GM12878 (cell line): ENCODE results near the gene CAPN10. TPM values are rescaled to one million over a fixed set of nuclear protein-coding genes. Genes with fewer than 3 reads are reported as not detected.

Source experiments
- ATAC-seq: fragments of 200-7000 bp; cut with Tn5 transposase; 3 replicates; pipeline ENCODE4 v1.9.1; 2020; ENCODE audit warnings: mild to moderate bottlenecking, moderate library complexity
- BruUV-seq: library from RNA; stranded (reverse); fragments of 400-500 nt; replicated peaks from 2 replicates; lab custom pipeline; 2021; lab: Mats Ljungman, UMichigan
- CTCF ChIA-PET: fragments of 300-600 bp; sonication (Branson Sonifier 250); formaldehyde crosslinking; extraction: SDS; loops from one replicate; lab custom pipeline; 2021; ENCODE audit warnings: inconsistent platforms; lab: Yijun Ruan, JAX
- POLR2A ChIA-PET: fragments of 350-600 bp; formaldehyde crosslinking; extraction: SDS; loops from one replicate; lab custom pipeline; 2021; ENCODE audit warnings: inconsistent platforms; lab: Charles Lee
- RAD21 ChIA-PET: fragments of 300-600 bp; sonication (Branson Sonifier 250); formaldehyde crosslinking; loops from one replicate; lab custom pipeline; 2023; ENCODE audit warnings: antibody characterized with exemption; ENCODE audit not compliant: unreplicated experiment; lab: Charles Lee
- SMC1A ChIA-PET: fragments of 300-600 bp; sonication (Branson Sonifier 250); formaldehyde crosslinking; loops from one replicate; lab custom pipeline; 2023; ENCODE audit not compliant: unreplicated experiment, uncharacterized antibody; lab: Charles Lee
- DNase-seq: peaks from one replicate; pipeline ENCODE4 v3.0.0-alpha.2; 2011; ENCODE audit warnings: low read depth, low spot score
- FAIRE-seq: peaks from 3 replicates; lab custom pipeline; 2011; peaks lifted over from hg19 to GRCh38; lab: Jason Lieb, UNC
- H2AFZ ChIP-seq: 2 replicates; pipeline ENCODE4 v1.6.0; 2011; ENCODE audit warnings: low read depth, low read length, control low read depth; ENCODE audit not compliant: control insufficient read depth
- H3K27ac ChIP-seq: 2 replicates; pipeline ENCODE4 v1.5.1; 2011; ENCODE audit warnings: control low read depth; ENCODE audit not compliant: control insufficient read depth, insufficient read depth
- H3K27me3 ChIP-seq, 2 experiments: replicated peaks in 1 of 2; 2 replicates each; pipeline versions ENCODE4 v1.6.0 to v1.6.1; 2011; ENCODE audit warnings: low read length in 1 of 2; ENCODE audit not compliant: control insufficient read depth in 2 of 2, insufficient read depth in 2 of 2
- H3K36me3 ChIP-seq, 2 experiments: 2 replicates each; pipeline ENCODE4 v1.5.1; 2011; ENCODE audit warnings: low read length in 1 of 2; ENCODE audit not compliant: control insufficient read depth in 2 of 2, insufficient read depth in 2 of 2
- H3K4me1 ChIP-seq: 2 replicates; pipeline ENCODE4 v1.6.1; 2011; ENCODE audit warnings: mild to moderate bottlenecking, low read length, moderate library complexity, mixed read lengths; ENCODE audit not compliant: control insufficient read depth, insufficient read depth
- H3K4me2 ChIP-seq: 2 replicates; pipeline ENCODE4 v1.6.0; 2011; ENCODE audit warnings: control low read depth; ENCODE audit not compliant: control insufficient read depth, insufficient read depth
- H3K4me3 ChIP-seq: fragments of 200-600 bp; sonication (generic); 2 replicates; pipeline ENCODE4 v1.5.1; 2016
- H3K79me2 ChIP-seq: 2 replicates; pipeline ENCODE4 v1.6.0; 2011; ENCODE audit warnings: low read length; ENCODE audit not compliant: control insufficient read depth, insufficient read depth
- H3K9ac ChIP-seq: 2 replicates; pipeline ENCODE4 v1.8.0; 2011; ENCODE audit warnings: low read length, control low read depth, mixed read lengths; ENCODE audit not compliant: control insufficient read depth, insufficient read depth
- H3K9me3 ChIP-seq: replicated peaks from 3 replicates; pipeline ENCODE4 v1.5.1; 2011; ENCODE audit warnings: mild to moderate bottlenecking, low read length; ENCODE audit not compliant: control insufficient read depth, insufficient read depth
- H4K20me1 ChIP-seq: 2 replicates; pipeline ENCODE4 v1.6.0; 2011; ENCODE audit not compliant: control insufficient read depth, insufficient read depth
- CBX3 ChIP-seq: fragments of 200-600 bp; sonication (generic); IDR thresholded peaks from 2 replicates; pipeline ENCODE4 v1.6.1; 2016; ENCODE audit warnings: low read depth, borderline replicate concordance
- CEBPB ChIP-seq, 2 experiments: fragments of 150-350 bp in 1 of 2; IDR thresholded peaks; 2 replicates each; pipeline ENCODE4 v1.6.1; 2012 to 2014; ENCODE audit warnings: low read depth in 2 of 2, low read length in 2 of 2, borderline replicate concordance in 1 of 2, inconsistent platforms in 1 of 2
- EP300 ChIP-seq, 2 experiments: fragments of 150-350 bp in 1 of 2; IDR thresholded peaks; 2 replicates each; pipeline ENCODE4 v1.6.1; 2011 to 2012; ENCODE audit warnings: low read depth in 2 of 2, low read length in 2 of 2, borderline replicate concordance in 1 of 2, improper control_type of control experiment in 1 of 2, inconsistent platforms in 1 of 2; ENCODE audit not compliant: control insufficient read depth in 1 of 2
- GABPA ChIP-seq: IDR thresholded peaks from 2 replicates; pipeline ENCODE4 v1.6.1; 2014; ENCODE audit warnings: antibody characterized with exemption, low read depth, mild to moderate bottlenecking, inconsistent platforms
- IRF4 ChIP-seq: IDR thresholded peaks from 2 replicates; pipeline ENCODE4 v1.6.1; 2011; ENCODE audit warnings: low read depth, low read length
- JUNB ChIP-seq: IDR thresholded peaks from 2 replicates; pipeline ENCODE4 v1.6.1; 2016; ENCODE audit warnings: antibody characterized with exemption, mild to moderate bottlenecking
- RELA ChIP-seq: fragments of 450-650 bp; IDR thresholded peaks from 2 replicates; pipeline ENCODE4 v1.8.0; 2014; ENCODE audit warnings: borderline replicate concordance; ENCODE audit not compliant: partially characterized antibody
- SIN3A ChIP-seq: IDR thresholded peaks from 2 replicates; pipeline ENCODE4 v1.6.1; 2012; ENCODE audit warnings: low read depth, low read length, improper control_type of control experiment
- SREBF1 ChIP-seq: IDR thresholded peaks from 2 replicates; pipeline ENCODE4 v1.6.1; 2012; ENCODE audit warnings: mild to moderate bottlenecking, low read length
- ZBTB11 ChIP-seq: fragments of 450-650 bp; formaldehyde crosslinking; IDR thresholded peaks from 2 replicates; pipeline ENCODE4 v1.5.0; 2022; ENCODE audit warnings: mild to moderate bottlenecking, missing genetic modification characterization
- WGBS: methylation state at CpG from one replicate; pipeline ENCODE4 v1.1.6; 2016; ENCODE audit warnings: low lambda C conversion rate; ENCODE audit not compliant: insufficient replicate concordance, insufficient coverage; ENCODE audit errors: missing lambda C conversion rate; 5-methylcytosine and 5-hydroxymethylcytosine counted together
- in situ Hi-C: fragments of 300-500 bp; cut with MboI; formaldehyde crosslinking; loops from 9 replicates; pipeline ENCODE4 v1.14.3; 2018; ENCODE audit warnings: mixed read lengths
- intact Hi-C: fragments of 100-400 bp; cut with micrococcal nuclease; formaldehyde crosslinking; loops from one replicate; pipeline ENCODE4 v1.14.2; 2022; ENCODE audit not compliant: unreplicated experiment
- polyA plus RNA-seq, 11 experiments: library from polyadenylated mRNA; depleted of rRNA in 4 of 11; unstranded in 6 of 11; stranded (reverse) in 5 of 11; fragments of >200 nt; fragmentation: Nextera tagmentation in 4 of 11; fragmentation: Illumina TruSeq in 1 of 11; extraction: Ambion mirVana in 4 of 11; extraction: Trizol in 1 of 11; gene quantifications; 1 replicate in 1 of 11; 2 replicates in 10 of 11; pipeline versions ENCODE4 v1.2.1 to v1.2.3, GENCODE V29; 2011 to 2016; ENCODE audit warnings: inconsistent platforms in 2 of 11, missing spikeins in 2 of 11, low read depth in 1 of 11
- total RNA-seq, 4 experiments: library from RNA; depleted of rRNA in 3 of 4; stranded (reverse); fragments of >200 nt in 3 of 4; fragmentation: Illumina TruSeq in 1 of 4; extraction: Trizol in 1 of 4; gene quantifications; 2 replicates each; pipeline versions ENCODE4 v1.2.1 to v1.2.3, GENCODE V29; 2013 to 2021

CAPN10 gene
- total and polyA plus RNA-seq, 10 of the 15 experiments (the other 5 are each of a cell fraction or from before 2014, with no cell fraction given): 0.37 to 40.6 (median 17.5) TPM

GRCh38 chr2:240603081-240603835, 16.7 kb downstream of the CAPN10 start:
- Histone ChIP-seq H3K79me2 (no peaks in the 10 kb centered on the region), H4K20me1 (no peaks in the 10 kb centered on the region), H3K9me3 (no peaks in the 10 kb centered on the region), H3K27ac (no peak overlapping the region), H3K4me3 (no peak overlapping the region), H3K9ac (no peak overlapping the region), H3K4me2 (no peak overlapping the region), H3K27me3 (no peaks in the 10 kb centered on the region), H3K4me1 (no peaks in the 10 kb centered on the region), H3K36me3 (peaks cover 0 to 6% of the 10 kb centered on the region in 2 experiments; a peak in 3 of 4 replicates), H2AFZ (no peak overlapping the region)
- in situ Hi-C loops: no loop called here
- no TSS peak for BruUV-seq
- FAIRE-seq (no peak), DNase-seq (no peak), ATAC-seq (no peak)
- ChIA-PET POLR2A (no interaction called here), SMC1A (no interaction called here), CTCF (interaction anchor here (1.0 to 1.2 kb wide), 2 partner anchors 15 to 150 kb away, joined by 3 to 6 read pairs; no protein-coding TSS in a partner anchor), RAD21 (no interaction called here)
- no peak for TF ChIP-seq SREBF1
- no peak for TF ChIP-seq IRF4
- TF ChIP-seq JUNB: no peak
- no peak for TF ChIP-seq GABPA
- WGBS: 85% methylated on average over 22 of the region's 22 CpGs
- intact Hi-C loops: no loop called here

GRCh38 chr2:240603846-240604245, 17.3 kb downstream of the CAPN10 start:
- no peaks in the 10 kb centered on the region for H4K20me1 ChIP-seq
- H3K27me3 ChIP-seq: no peaks in the 10 kb centered on the region
- no peak overlapping the region for H3K27ac ChIP-seq
- ChIA-PET SMC1A (no interaction called here), CTCF (no interaction called here), POLR2A (no interaction called here), RAD21 (no interaction called here)
- H3K9me3 ChIP-seq: no peaks in the 10 kb centered on the region
- no peak for ATAC-seq
- H3K36me3 ChIP-seq: peaks cover 0 to 3% of the 10 kb centered on the region in 2 experiments; a peak in 3 of 4 replicates
- no TSS peak for BruUV-seq
- WGBS: 72% methylated on average over 10 of the region's 10 CpGs
- H3K4me3 ChIP-seq: no peak overlapping the region
- no peak overlapping the region for H3K9ac ChIP-seq
- no peak for FAIRE-seq
- intact Hi-C loops: no loop called here
- no peaks in the 10 kb centered on the region for H3K4me1 ChIP-seq
- no peak for DNase-seq
- H2AFZ ChIP-seq: no peak overlapping the region
- in situ Hi-C loops: no loop called here
- H3K79me2 ChIP-seq: no peaks in the 10 kb centered on the region
- H3K4me2 ChIP-seq: no peak overlapping the region
- TF ChIP-seq ZBTB11 (CRISPR knock-in tag): no peak
- TF ChIP-seq SIN3A: no peak
- TF ChIP-seq CBX3: no peak
- no peak for TF ChIP-seq CEBPB (IDR thresholded peaks at IDR 0.05; ENCODE audit: borderline replicate concordance in 1 of 2, low read depth in 2 of 2, low read length in 2 of 2)
- TF ChIP-seq EP300 (IDR thresholded peaks at IDR 0.05; ENCODE audit: borderline replicate concordance in 1 of 2, control insufficient read depth in 1 of 2, low read depth in 2 of 2, low read length in 2 of 2): no peak
- TF ChIP-seq RELA: no peak
